ENCODE results near the gene MYL5. TPM values are rescaled to one million over a fixed set of nuclear protein-coding genes. Genes with fewer than 3 reads are reported as not detected.
"Not testable (repeated sequence)": the region's sequence is repeated elsewhere in the genome, so short reads cannot be mapped to it uniquely, and the experiment has no call there.

Gene MYL5
- total RNA-seq, 1 experiment from 2014 or later = 17.1 TPM

- Histone ChIP-seq H3K27me3 (replicated peaks; ENCODE audit: control insufficient read depth, insufficient read depth, low read length) (no peaks in the 10 kb centered on the region), H3K4me1 (peaks cover 3% of the 10 kb centered on the region; the same call in 1 of the 2 replicates), H3K9me3 (no peaks in the 10 kb centered on the region), H3K36me3 (ENCODE audit: control insufficient read depth, insufficient read depth, low read length) (no peaks in the 10 kb centered on the region), H3K4me3 (ENCODE audit: low read depth, low read length) (no peak overlapping the region)
- intact Hi-C loops (cut with micrococcal nuclease; ENCODE audit: unreplicated experiment) = no loop called here
- H3K9me3 Mint-ChIP-seq (ENCODE audit: unreplicated experiment) = peaks cover 13% of the 10 kb centered on the region
- no peak for TF ChIP-seq CTCF (IDR thresholded peaks at IDR 0.05; ENCODE audit: insufficient read depth in 1 of 2, low read depth in 1 of 2, low read length in 1 of 2, severe bottlenecking in 1 of 2, unreplicated experiment in 1 of 2)
- DNase-seq = no peak
- CTCF ChIA-PET = no interaction called here
- H3K36me3 Mint-ChIP-seq (ENCODE audit: insufficient read depth, unreplicated experiment) = peaks cover 5% of the 10 kb centered on the region
- POLR2A ChIA-PET = no interaction called here
- no peaks in the 10 kb centered on the region for H3K27me3 Mint-ChIP-seq (ENCODE audit: insufficient read depth, unreplicated experiment)
- H3K4me1 Mint-ChIP-seq (ENCODE audit: low read depth, unreplicated experiment) = no peaks in the 10 kb centered on the region
- H3K4me3 Mint-ChIP-seq (ENCODE audit: unreplicated experiment) = no peak overlapping the region
- H3K27ac Mint-ChIP-seq (ENCODE audit: unreplicated experiment) = no peak overlapping the region
- no TSS peak for BruUV-seq (replicated peaks)
Measured at GRCh38 chr4:692771-693554, 18.6 kb downstream of the MYL5 start.

- H3K27me3 ChIP-seq (replicated peaks; ENCODE audit: control insufficient read depth, insufficient read depth, low read length); H3K36me3 ChIP-seq (ENCODE audit: control insufficient read depth, insufficient read depth, low read length); H3K4me3 ChIP-seq (ENCODE audit: low read depth, low read length); H3K27me3 Mint-ChIP-seq (ENCODE audit: insufficient read depth, unreplicated experiment); H3K4me3 Mint-ChIP-seq (ENCODE audit: unreplicated experiment); H3K4me1 ChIP-seq; POLR2A ChIA-PET; H3K36me3 Mint-ChIP-seq (ENCODE audit: insufficient read depth, unreplicated experiment); intact Hi-C loops (cut with micrococcal nuclease; ENCODE audit: unreplicated experiment); H3K9me3 ChIP-seq; BruUV-seq (replicated peaks); DNase-seq; H3K27ac Mint-ChIP-seq (ENCODE audit: unreplicated experiment); H3K4me1 Mint-ChIP-seq (ENCODE audit: low read depth, unreplicated experiment); CTCF ChIA-PET: not testable (repeated sequence)
- peaks cover 13% of the 10 kb centered on the region for H3K9me3 Mint-ChIP-seq (ENCODE audit: unreplicated experiment)
Measured at GRCh38 chr4:694341-694940, 20.1 kb downstream of the MYL5 start.

GRCh38 chr4:699816-700580 is 25.7 kb downstream of the MYL5 start:
- H3K27me3 Mint-ChIP-seq (ENCODE audit: insufficient read depth, unreplicated experiment) = no peaks in the 10 kb centered on the region
- intact Hi-C loops (cut with micrococcal nuclease; ENCODE audit: unreplicated experiment) = no loop called here
- ChIA-PET POLR2A (no interaction called here), CTCF (interaction anchor here (0.6 to 0.8 kb wide), 3 partner anchors 13 to 147 kb away, joined by 3 to 5 read pairs (median 3); no protein-coding TSS in a partner anchor)
- H3K4me1 Mint-ChIP-seq (ENCODE audit: low read depth, unreplicated experiment) = no peaks in the 10 kb centered on the region
- no peak for TF ChIP-seq CTCF (IDR thresholded peaks at IDR 0.05; ENCODE audit: insufficient read depth in 1 of 2, low read depth in 1 of 2, low read length in 1 of 2, severe bottlenecking in 1 of 2, unreplicated experiment in 1 of 2)
- no peak for DNase-seq
- peaks cover 7% of the 10 kb centered on the region for H3K36me3 Mint-ChIP-seq (ENCODE audit: insufficient read depth, unreplicated experiment)
- Histone ChIP-seq H3K4me1 (no peaks in the 10 kb centered on the region), H3K36me3 (ENCODE audit: control insufficient read depth, insufficient read depth, low read length) (no peaks in the 10 kb centered on the region), H3K27me3 (replicated peaks; ENCODE audit: control insufficient read depth, insufficient read depth, low read length) (no peaks in the 10 kb centered on the region), H3K9me3 (no peaks in the 10 kb centered on the region), H3K4me3 (ENCODE audit: low read depth, low read length) (no peak overlapping the region)
- no peak overlapping the region for H3K27ac Mint-ChIP-seq (ENCODE audit: unreplicated experiment)
- BruUV-seq (replicated peaks) = no TSS peak
- no peak overlapping the region for H3K4me3 Mint-ChIP-seq (ENCODE audit: unreplicated experiment)
- peaks cover 3% of the 10 kb centered on the region for H3K9me3 Mint-ChIP-seq (ENCODE audit: unreplicated experiment)

Data from Caco-2 (cell line).